ENCODE results near the gene LMAN1. TPM values are rescaled to one million over a fixed set of nuclear protein-coding genes. Genes with fewer than 3 reads are reported as not detected.

Gene LMAN1
- total and polyA plus RNA-seq, 2 of the 13 experiments (the other 11 are each of a cell fraction or from before 2014, with no cell fraction given) = 127 to 131 TPM

DNA sequence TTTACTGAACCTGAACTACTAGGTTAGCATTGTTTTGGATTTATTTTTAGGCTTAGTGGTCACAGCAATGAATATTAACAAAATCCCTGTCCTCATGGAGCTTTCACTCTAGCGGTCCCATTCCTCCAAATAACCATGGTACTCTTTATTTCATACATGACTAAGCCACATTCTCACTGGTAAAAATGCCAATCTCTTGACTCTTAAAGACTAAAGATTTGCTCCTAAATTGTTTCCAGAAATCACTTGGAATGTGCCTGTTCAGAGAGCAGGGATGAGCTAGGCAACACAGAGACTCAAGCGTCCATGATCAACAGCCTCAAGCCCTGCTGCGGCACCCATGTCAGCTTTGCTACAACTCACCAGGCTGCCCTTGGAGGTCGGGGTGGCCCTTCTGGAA lies 13.5 kb downstream of the LMAN1 start:
- DNase-seq (ENCODE audit: low spot score) = no peak
- WGBS (ENCODE audit: low lambda C conversion rate) = 97% methylated on average over 4 of the region's 4 CpGs
- Histone ChIP-seq H3K27ac (ENCODE audit: extremely low read length, insufficient read depth, low read length) (no peak overlapping the region), H3K9ac (ENCODE audit: insufficient read depth, low read depth, low read length) (no peak overlapping the region), H3K79me2 (ENCODE audit: insufficient read depth, low read length) (peaks cover 56% of the 10 kb centered on the region), H3K4me3 (replicated peaks in 1 of 3; ENCODE audit: insufficient read depth in 1 of 3, low read depth in 2 of 3, low read length in 3 of 3) (no peak overlapping the region), H3K9me3 (ENCODE audit: low read length) (no peaks in the 10 kb centered on the region), H3K4me2 (ENCODE audit: low read depth, low read length) (no peak overlapping the region), H3K4me1 (ENCODE audit: insufficient read depth, low read length) (peaks cover 34% of the 10 kb centered on the region), H4K20me1 (ENCODE audit: insufficient read depth, low read length) (peaks cover 24% of the 10 kb centered on the region), H2AFZ (ENCODE audit: low read length) (no peak overlapping the region), H3K27me3 (ENCODE audit: control insufficient read depth in 1 of 2, insufficient read depth in 2 of 2, low read length in 2 of 2) (no peaks in the 10 kb centered on the region), H3K36me3 (replicated peaks in 1 of 2; ENCODE audit: control insufficient read depth in 1 of 2, insufficient read depth in 2 of 2, low read length in 2 of 2) (peaks cover 15 to 73% of the 10 kb centered on the region in 2 experiments)
- BruUV-seq (replicated peaks) = TSS peak; percentile 1
- ATAC-seq = no peak
- intact Hi-C loops (cut with micrococcal nuclease; ENCODE audit: unreplicated experiment) = no loop called here
- POLR2A ChIA-PET = interaction anchor here (0.9 kb wide), 1 partner anchor 12 kb away, joined by 6 read pairs; no protein-coding TSS in a partner anchor
- no peak for FAIRE-seq
- CTCF ChIA-PET (ENCODE audit: low intra/inter-chr PET ratio, low total read pairs) = no interaction called here
- in situ Hi-C loops (cut with HindIII; ENCODE audit: extremely low pct_ligation_motif_present, low pct_unique_long_range_greater_than_20kb) = no loop called here
- no peak for TF ChIP-seq RNF2 (conservative IDR thresholded peaks at IDR 0.05; ENCODE audit: low read depth)
- TF ChIP-seq HOXA3 (CRISPR knock-in tag; IDR thresholded peaks at IDR 0.05) = no peak
- TF ChIP-seq, protein P1, sequence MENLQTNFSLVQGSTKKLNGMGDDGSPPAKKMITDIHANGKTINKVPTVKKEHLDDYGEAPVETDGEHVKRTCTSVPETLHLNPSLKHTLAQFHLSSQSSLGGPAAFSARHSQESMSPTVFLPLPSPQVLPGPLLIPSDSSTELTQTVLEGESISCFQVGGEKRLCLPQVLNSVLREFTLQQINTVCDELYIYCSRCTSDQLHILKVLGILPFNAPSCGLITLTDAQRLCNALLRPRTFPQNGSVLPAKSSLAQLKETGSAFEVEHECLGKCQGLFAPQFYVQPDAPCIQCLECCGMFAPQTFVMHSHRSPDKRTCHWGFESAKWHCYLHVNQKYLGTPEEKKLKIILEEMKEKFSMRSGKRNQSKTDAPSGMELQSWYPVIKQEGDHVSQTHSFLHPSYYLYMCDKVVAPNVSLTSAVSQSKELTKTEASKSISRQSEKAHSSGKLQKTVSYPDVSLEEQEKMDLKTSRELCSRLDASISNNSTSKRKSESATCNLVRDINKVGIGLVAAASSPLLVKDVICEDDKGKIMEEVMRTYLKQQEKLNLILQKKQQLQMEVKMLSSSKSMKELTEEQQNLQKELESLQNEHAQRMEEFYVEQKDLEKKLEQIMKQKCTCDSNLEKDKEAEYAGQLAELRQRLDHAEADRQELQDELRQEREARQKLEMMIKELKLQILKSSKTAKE (CRISPR knock-in tag; IDR thresholded peaks at IDR 0.05; ENCODE audit: borderline replicate concordance) = no peak
- no peak for TF ChIP-seq ZNF101 (CRISPR knock-in tag; IDR thresholded peaks at IDR 0.05; ENCODE audit: borderline replicate concordance, low read depth)
- TF ChIP-seq, protein P2, sequence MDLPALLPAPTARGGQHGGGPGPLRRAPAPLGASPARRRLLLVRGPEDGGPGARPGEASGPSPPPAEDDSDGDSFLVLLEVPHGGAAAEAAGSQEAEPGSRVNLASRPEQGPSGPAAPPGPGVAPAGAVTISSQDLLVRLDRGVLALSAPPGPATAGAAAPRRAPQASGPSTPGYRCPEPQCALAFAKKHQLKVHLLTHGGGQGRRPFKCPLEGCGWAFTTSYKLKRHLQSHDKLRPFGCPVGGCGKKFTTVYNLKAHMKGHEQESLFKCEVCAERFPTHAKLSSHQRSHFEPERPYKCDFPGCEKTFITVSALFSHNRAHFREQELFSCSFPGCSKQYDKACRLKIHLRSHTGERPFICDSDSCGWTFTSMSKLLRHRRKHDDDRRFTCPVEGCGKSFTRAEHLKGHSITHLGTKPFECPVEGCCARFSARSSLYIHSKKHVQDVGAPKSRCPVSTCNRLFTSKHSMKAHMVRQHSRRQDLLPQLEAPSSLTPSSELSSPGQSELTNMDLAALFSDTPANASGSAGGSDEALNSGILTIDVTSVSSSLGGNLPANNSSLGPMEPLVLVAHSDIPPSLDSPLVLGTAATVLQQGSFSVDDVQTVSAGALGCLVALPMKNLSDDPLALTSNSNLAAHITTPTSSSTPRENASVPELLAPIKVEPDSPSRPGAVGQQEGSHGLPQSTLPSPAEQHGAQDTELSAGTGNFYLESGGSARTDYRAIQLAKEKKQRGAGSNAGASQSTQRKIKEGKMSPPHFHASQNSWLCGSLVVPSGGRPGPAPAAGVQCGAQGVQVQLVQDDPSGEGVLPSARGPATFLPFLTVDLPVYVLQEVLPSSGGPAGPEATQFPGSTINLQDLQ (CRISPR knock-in tag; IDR thresholded peaks at IDR 0.05) = no peak
- TF ChIP-seq ZNF549 (CRISPR knock-in tag; IDR thresholded peaks at IDR 0.05) = no peak
- TF ChIP-seq NAIF1 (CRISPR knock-in tag; IDR thresholded peaks at IDR 0.05; ENCODE audit: borderline replicate concordance) = no peak
- TF ChIP-seq, protein P3, sequence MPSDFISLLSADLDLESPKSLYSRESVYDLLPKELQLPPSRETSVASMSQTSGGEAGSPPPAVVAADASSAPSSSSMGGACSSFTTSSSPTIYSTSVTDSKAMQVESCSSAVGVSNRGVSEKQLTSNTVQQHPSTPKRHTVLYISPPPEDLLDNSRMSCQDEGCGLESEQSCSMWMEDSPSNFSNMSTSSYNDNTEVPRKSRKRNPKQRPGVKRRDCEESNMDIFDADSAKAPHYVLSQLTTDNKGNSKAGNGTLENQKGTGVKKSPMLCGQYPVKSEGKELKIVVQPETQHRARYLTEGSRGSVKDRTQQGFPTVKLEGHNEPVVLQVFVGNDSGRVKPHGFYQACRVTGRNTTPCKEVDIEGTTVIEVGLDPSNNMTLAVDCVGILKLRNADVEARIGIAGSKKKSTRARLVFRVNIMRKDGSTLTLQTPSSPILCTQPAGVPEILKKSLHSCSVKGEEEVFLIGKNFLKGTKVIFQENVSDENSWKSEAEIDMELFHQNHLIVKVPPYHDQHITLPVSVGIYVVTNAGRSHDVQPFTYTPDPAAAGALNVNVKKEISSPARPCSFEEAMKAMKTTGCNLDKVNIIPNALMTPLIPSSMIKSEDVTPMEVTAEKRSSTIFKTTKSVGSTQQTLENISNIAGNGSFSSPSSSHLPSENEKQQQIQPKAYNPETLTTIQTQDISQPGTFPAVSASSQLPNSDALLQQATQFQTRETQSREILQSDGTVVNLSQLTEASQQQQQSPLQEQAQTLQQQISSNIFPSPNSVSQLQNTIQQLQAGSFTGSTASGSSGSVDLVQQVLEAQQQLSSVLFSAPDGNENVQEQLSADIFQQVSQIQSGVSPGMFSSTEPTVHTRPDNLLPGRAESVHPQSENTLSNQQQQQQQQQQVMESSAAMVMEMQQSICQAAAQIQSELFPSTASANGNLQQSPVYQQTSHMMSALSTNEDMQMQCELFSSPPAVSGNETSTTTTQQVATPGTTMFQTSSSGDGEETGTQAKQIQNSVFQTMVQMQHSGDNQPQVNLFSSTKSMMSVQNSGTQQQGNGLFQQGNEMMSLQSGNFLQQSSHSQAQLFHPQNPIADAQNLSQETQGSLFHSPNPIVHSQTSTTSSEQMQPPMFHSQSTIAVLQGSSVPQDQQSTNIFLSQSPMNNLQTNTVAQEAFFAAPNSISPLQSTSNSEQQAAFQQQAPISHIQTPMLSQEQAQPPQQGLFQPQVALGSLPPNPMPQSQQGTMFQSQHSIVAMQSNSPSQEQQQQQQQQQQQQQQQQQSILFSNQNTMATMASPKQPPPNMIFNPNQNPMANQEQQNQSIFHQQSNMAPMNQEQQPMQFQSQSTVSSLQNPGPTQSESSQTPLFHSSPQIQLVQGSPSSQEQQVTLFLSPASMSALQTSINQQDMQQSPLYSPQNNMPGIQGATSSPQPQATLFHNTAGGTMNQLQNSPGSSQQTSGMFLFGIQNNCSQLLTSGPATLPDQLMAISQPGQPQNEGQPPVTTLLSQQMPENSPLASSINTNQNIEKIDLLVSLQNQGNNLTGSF (CRISPR knock-in tag; IDR thresholded peaks at IDR 0.05) = no peak
- TF ChIP-seq ETV6 (CRISPR knock-in tag; conservative IDR thresholded peaks at IDR 0.05) = no peak
- TF ChIP-seq ZBTB42 (CRISPR knock-in tag; IDR thresholded peaks at IDR 0.05) = no peak
- no peak for TF ChIP-seq HOXA5 (CRISPR knock-in tag; IDR thresholded peaks at IDR 0.05)
